ENCODE data around the gene FOS.
"Not testable (repeated sequence)": the region's sequence is repeated elsewhere in the genome, so short reads cannot be mapped to it uniquely, and the experiment has no call there.

Gene FOS

GRCh38 chr14:75277815-75278421 is 710 bp upstream of the FOS start:
- Mint-ChIP-seq H3K27me3 (peaks cover 21% of the 10 kb centered on the region), H3K36me3 (peaks cover 4% of the 10 kb centered on the region), H3K9me3 (no peaks in the 10 kb centered on the region), H3K4me3 (peak overlapping the region; percentile 90), H3K4me1 (peaks cover 38% of the 10 kb centered on the region), H3K27ac (peak overlapping the region; percentile 99)
- DNase-seq (ENCODE audit: low spot score in 2 of 2) = no peak
- ATAC-seq (ENCODE audit: low read depth) = no peak

GRCh38 chr14:75279153-75279762 is 630 bp downstream of the FOS start:
- peak overlapping the region; percentile 90 for H3K4me3 Mint-ChIP-seq
- ATAC-seq (ENCODE audit: low read depth) = no peak
- peak; percentile 58 to 59 for DNase-seq (ENCODE audit: low spot score in 2 of 2)
- peaks cover 33% of the 10 kb centered on the region for H3K4me1 Mint-ChIP-seq
- peaks cover 4% of the 10 kb centered on the region for H3K36me3 Mint-ChIP-seq
- H3K9me3 Mint-ChIP-seq = no peaks in the 10 kb centered on the region
- H3K27me3 Mint-ChIP-seq = peaks cover 26% of the 10 kb centered on the region
- peak overlapping the region; percentile 99 for H3K27ac Mint-ChIP-seq

- no peak for DNase-seq (ENCODE audit: low spot score in 2 of 2)
- ATAC-seq (ENCODE audit: low read depth) = no peak
- Mint-ChIP-seq H3K4me3 (peak overlapping the region; percentile 90), H3K27ac (peak overlapping the region; percentile 99), H3K4me1 (peaks cover 29% of the 10 kb centered on the region), H3K9me3 (no peaks in the 10 kb centered on the region), H3K36me3 (peaks cover 4% of the 10 kb centered on the region), H3K27me3 (peaks cover 26% of the 10 kb centered on the region)
Observed at GRCh38 chr14:75279763-75280290, 1.2 kb downstream of the FOS start.

DNA sequence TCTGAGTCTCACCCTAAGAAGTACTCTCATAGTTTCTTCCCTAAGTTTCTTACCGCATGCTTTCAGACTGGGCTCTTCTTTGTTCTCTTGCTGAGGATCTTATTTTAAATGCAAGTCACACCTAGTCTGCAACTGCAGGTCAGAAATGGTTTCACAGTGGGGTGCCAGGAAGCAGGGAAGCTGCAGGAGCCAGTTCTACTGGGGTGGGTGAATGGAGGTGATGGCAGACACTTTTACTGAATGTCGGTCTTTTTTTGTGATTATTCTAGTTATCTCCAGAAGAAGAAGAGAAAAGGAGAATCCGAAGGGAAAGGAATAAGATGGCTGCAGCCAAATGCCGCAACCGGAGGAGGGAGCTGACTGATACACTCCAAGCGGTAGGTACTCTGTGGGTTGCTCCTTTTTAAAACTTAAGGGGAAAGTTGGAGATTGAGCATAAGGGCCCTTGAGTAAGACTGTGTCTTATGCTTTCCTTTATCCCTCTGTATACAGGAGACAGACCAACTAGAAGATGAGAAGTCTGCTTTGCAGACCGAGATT is 1.7 kb downstream of the FOS start:
- Mint-ChIP-seq H3K4me3 (peak overlapping the region; percentile 90), H3K4me1 (peaks cover 24% of the 10 kb centered on the region), H3K9me3 (no peaks in the 10 kb centered on the region), H3K27me3 (peaks cover 25% of the 10 kb centered on the region), H3K36me3 (peaks cover 4% of the 10 kb centered on the region), H3K27ac (peak overlapping the region; percentile 99)
- ATAC-seq (ENCODE audit: low read depth) (no peak), DNase-seq (ENCODE audit: low spot score in 2 of 2) (no peak)

GRCh38 chr14:75280831-75281653 is 2.4 kb downstream of the FOS start:
- Mint-ChIP-seq H3K27me3 (peaks cover 23% of the 10 kb centered on the region), H3K4me1 (peaks cover 20% of the 10 kb centered on the region), H3K4me3 (peak overlapping the region; percentile 36), H3K27ac (peak overlapping the region; percentile 99), H3K36me3 (peaks cover 4% of the 10 kb centered on the region), H3K9me3 (no peaks in the 10 kb centered on the region)
- ATAC-seq (ENCODE audit: low read depth) = no peak
- peak; percentile 51 to 59 for DNase-seq (ENCODE audit: low spot score in 2 of 2)

GRCh38 chr14:75281654-75282019 is 3.0 kb downstream of the FOS start:
- Mint-ChIP-seq H3K36me3 (peaks cover 4% of the 10 kb centered on the region), H3K27me3 (peaks cover 25% of the 10 kb centered on the region), H3K27ac (peak overlapping the region; percentile 99), H3K4me1 (peaks cover 20% of the 10 kb centered on the region), H3K9me3 (no peaks in the 10 kb centered on the region), H3K4me3 (peak overlapping the region; percentile 36)
- no peak for ATAC-seq (ENCODE audit: low read depth)
- DNase-seq (ENCODE audit: low spot score in 2 of 2) = no peak

DNA sequence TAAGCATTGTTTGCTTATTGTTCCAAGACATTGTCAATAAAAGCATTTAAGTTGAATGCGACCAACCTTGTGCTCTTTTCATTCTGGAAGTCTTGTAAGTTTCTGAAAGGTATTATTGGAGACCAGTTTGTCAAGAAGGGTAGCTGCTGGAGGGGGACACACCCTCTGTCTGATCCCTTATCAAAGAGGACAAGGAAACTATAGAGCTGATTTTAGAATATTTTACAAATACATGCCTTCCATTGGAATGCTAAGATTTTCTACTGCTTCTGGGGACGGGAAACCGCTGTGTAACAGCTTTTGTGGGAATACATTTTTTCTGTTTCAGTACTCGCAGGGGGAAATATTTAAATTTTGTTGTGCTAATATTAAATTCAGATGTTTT is 3.5 kb downstream of the FOS start:
- peaks cover 27% of the 10 kb centered on the region for H3K27me3 Mint-ChIP-seq

DNA sequence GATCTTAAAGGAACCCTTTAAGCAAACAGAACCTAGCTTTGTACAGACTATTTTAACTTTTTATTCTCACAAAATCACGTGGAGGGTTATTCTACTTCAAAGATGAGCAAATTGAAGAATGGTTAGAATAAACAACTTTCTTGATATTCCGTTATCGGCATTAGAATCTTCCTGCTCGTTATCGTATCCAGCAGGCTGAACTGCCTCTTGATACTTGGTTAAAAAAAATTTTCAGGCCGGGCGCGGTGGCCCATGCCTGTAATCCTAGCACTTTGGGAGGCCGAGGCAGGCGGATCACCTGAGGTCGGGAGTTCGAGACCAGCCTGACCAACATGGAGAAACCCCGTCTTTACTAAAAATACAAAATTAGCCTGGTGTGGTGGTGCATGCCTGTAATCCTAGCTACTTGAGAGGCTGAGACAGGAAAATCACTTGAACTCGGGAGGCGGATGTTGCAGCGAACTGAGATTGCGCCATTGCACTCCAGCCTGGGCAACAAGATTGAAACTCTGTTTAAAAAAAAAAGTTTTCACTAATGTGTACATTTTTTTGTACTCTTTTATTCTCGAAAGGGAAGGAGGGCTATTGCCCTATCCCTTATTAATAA is 4.0 kb downstream of the FOS start:
- not testable (repeated sequence) for H3K4me3 Mint-ChIP-seq; H3K9me3 Mint-ChIP-seq; H3K36me3 Mint-ChIP-seq; ATAC-seq (ENCODE audit: low read depth)
- DNase-seq (ENCODE audit: low spot score in 2 of 2) = peak in 1 of 2 donors; percentile 39
- H3K27ac Mint-ChIP-seq = peak overlapping the region; percentile 99
- peaks cover 29% of the 10 kb centered on the region for H3K27me3 Mint-ChIP-seq
- peaks cover 16% of the 10 kb centered on the region for H3K4me1 Mint-ChIP-seq

More for the DNA sequence above, 3.5 kb downstream of the FOS start:
- peaks cover 17% of the 10 kb centered on the region for H3K4me1 Mint-ChIP-seq
- no peak overlapping the region for H3K4me3 Mint-ChIP-seq
- no peaks in the 10 kb centered on the region for H3K9me3 Mint-ChIP-seq
- H3K36me3 Mint-ChIP-seq = peaks cover 4% of the 10 kb centered on the region
- no peak for DNase-seq (ENCODE audit: low spot score in 2 of 2)
- no peak for ATAC-seq (ENCODE audit: low read depth)
- H3K27ac Mint-ChIP-seq = peak overlapping the region; percentile 99

GRCh38 chr14:75283162-75283832 is 4.7 kb downstream of the FOS start:
- Mint-ChIP-seq H3K36me3 (peaks cover 4% of the 10 kb centered on the region), H3K27ac (peak overlapping the region; percentile 99), H3K4me1 (peaks cover 10% of the 10 kb centered on the region), H3K9me3 (no peaks in the 10 kb centered on the region), H3K4me3 (no peak overlapping the region), H3K27me3 (peaks cover 29% of the 10 kb centered on the region)
- no peak for ATAC-seq (ENCODE audit: low read depth)
- no peak for DNase-seq (ENCODE audit: low spot score in 2 of 2)

- Mint-ChIP-seq H3K9me3 (no peaks in the 10 kb centered on the region), H3K36me3 (peaks cover 4% of the 10 kb centered on the region)
- no peak for ATAC-seq (ENCODE audit: low read depth)
Observed at GRCh38 chr14:75283833-75284563, 5.4 kb downstream of the FOS start.

GRCh38 chr14:75285331-75285730 is 6.7 kb downstream of the FOS start:
- peaks cover 3% of the 10 kb centered on the region for H3K36me3 Mint-ChIP-seq
- H3K9me3 Mint-ChIP-seq = no peaks in the 10 kb centered on the region
- peaks cover 23% of the 10 kb centered on the region for H3K27me3 Mint-ChIP-seq
- DNase-seq (ENCODE audit: low spot score in 2 of 2) = no peak
- H3K4me1 Mint-ChIP-seq = no peaks in the 10 kb centered on the region
- no peak overlapping the region for H3K27ac Mint-ChIP-seq
- ATAC-seq (ENCODE audit: low read depth) = no peak
- H3K4me3 Mint-ChIP-seq = no peak overlapping the region

More at GRCh38 chr14:75283833-75284563, 5.4 kb downstream of the FOS start:
- H3K4me1 Mint-ChIP-seq = peaks cover 8% of the 10 kb centered on the region
- peaks cover 29% of the 10 kb centered on the region for H3K27me3 Mint-ChIP-seq
- H3K4me3 Mint-ChIP-seq = no peak overlapping the region
- no peak for DNase-seq (ENCODE audit: low spot score in 2 of 2)
- peak overlapping the region; percentile 99 for H3K27ac Mint-ChIP-seq

GRCh38 chr14:75286313-75286712 is 7.7 kb downstream of the FOS start:
- ATAC-seq (ENCODE audit: low read depth) (no peak), DNase-seq (ENCODE audit: low spot score in 2 of 2) (no peak)
- Mint-ChIP-seq H3K36me3 (peaks cover under 1% of the 10 kb centered on the region), H3K27ac (no peak overlapping the region), H3K4me3 (no peak overlapping the region), H3K27me3 (peaks cover 20% of the 10 kb centered on the region), H3K9me3 (no peaks in the 10 kb centered on the region), H3K4me1 (no peaks in the 10 kb centered on the region)

Measured in memory B cell (primary cell).